SK-N-SH treated with all-trans-retinoic acid at 6 μM for 48 hours (cell line): ENCODE data around the gene SCGB1D4.

Experiments used
- CREB5 ChIP-seq: fragments of 250-450 bp; sonication (Bioruptor Pico); IDR thresholded peaks from 2 replicates; pipeline ENCODE4 v1.5.1; 2020; ENCODE audit warnings: low read depth, mild to moderate bottlenecking, moderate library complexity
- CSDC2 ChIP-seq: fragments of 250-450 bp; sonication (Bioruptor Pico); IDR thresholded peaks from 2 replicates; pipeline ENCODE4 v1.5.0; 2020; ENCODE audit warnings: mild to moderate bottlenecking, moderate library complexity
- ISL1 ChIP-seq: fragments of 250-450 bp; sonication (Bioruptor Pico); IDR thresholded peaks from 2 replicates; pipeline ENCODE4 v2.1.2; 2022; ENCODE audit warnings: mild to moderate bottlenecking, moderate library complexity
- ZNF565 ChIP-seq: fragments of 450-650 bp; formaldehyde crosslinking; conservative IDR thresholded peaks from 2 replicates; pipeline ENCODE4 v1.5.0; 2020; ENCODE audit warnings: low read depth, mild to moderate bottlenecking, moderate library complexity

- TF ChIP-seq CREB5 (CRISPR knock-in tag) (no peak), ZNF565 (CRISPR knock-in tag) (no peak), CSDC2 (CRISPR knock-in tag) (no peak), ISL1 (CRISPR knock-in tag) (no peak)
Observed at GRCh38 chr11:62337303-62338181, 38.7 kb upstream of the SCGB1D4 start, which contains the start of gene ASRGL1.
